ENCODE data around the gene UBR4.

UBR4 gene

DNA sequence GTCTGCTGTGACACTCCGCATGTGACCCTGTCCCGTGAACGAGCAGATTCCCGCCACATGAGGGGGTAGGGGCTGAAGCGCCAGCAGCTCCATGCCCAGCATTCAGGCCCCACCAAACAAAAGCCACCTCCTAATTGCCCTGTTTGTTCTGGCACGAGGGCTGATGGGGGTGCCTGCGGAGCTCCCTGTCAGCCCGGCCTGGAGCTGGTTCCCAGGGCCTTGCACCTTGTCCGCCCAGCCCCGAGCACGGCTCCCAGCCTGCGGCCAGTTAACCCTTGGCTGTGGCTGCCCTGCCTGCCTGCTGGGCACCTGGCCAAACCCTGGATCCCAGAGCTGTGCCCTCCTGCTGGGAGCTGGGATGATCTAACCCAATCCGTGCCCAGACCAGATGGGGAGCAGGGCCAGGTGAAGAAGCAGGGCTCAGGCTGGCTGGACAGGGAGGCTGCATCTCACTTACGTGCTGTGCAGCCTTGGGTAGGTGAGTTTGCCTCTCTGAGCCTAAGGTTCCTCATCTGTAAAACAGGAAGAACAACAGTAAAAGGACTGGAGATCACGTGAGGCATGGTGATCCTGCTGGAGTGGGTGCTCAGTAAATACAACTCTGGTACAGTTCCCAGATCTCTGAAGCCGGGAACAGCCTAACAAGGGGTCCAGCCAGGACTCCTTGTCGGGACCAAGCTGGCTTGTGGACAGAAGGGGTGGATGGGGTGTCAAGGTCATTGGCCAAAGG, 142.7 kb downstream of the UBR4 start:
- H3K4me3 Mint-ChIP-seq: no peak overlapping the region
- no peak for DNase-seq
- TF ChIP-seq, protein P1, sequence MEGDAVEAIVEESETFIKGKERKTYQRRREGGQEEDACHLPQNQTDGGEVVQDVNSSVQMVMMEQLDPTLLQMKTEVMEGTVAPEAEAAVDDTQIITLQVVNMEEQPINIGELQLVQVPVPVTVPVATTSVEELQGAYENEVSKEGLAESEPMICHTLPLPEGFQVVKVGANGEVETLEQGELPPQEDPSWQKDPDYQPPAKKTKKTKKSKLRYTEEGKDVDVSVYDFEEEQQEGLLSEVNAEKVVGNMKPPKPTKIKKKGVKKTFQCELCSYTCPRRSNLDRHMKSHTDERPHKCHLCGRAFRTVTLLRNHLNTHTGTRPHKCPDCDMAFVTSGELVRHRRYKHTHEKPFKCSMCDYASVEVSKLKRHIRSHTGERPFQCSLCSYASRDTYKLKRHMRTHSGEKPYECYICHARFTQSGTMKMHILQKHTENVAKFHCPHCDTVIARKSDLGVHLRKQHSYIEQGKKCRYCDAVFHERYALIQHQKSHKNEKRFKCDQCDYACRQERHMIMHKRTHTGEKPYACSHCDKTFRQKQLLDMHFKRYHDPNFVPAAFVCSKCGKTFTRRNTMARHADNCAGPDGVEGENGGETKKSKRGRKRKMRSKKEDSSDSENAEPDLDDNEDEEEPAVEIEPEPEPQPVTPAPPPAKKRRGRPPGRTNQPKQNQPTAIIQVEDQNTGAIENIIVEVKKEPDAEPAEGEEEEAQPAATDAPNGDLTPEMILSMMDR (IDR thresholded peaks at IDR 0.05): no peak
- peaks cover 4% of the 10 kb centered on the region for H3K9me3 Mint-ChIP-seq
- peaks cover 2% of the 10 kb centered on the region for H3K27me3 Mint-ChIP-seq (ENCODE audit: low read depth, poor library complexity)
- H3K36me3 Mint-ChIP-seq (ENCODE audit: low read depth): no peaks in the 10 kb centered on the region
- H3K4me1 Mint-ChIP-seq: peaks cover 44% of the 10 kb centered on the region
- H3K27ac Mint-ChIP-seq: no peak overlapping the region

DNA sequence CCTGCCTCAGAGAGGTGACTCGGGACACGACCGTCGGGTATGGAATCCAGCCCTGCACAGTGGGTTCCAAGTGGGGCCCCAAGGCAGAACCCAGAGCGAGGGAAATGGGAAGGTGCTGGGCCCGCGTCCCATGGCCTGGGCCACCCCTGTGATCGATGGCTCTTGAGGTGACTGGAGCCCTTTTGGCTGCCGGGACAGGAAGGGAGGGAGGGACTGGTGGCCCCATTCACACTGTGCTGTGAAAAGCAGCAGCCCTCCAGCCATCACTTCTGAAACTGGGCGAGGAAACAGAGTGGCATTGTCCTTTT, 143.2 kb downstream of the UBR4 start:
- TF ChIP-seq, protein P1 (IDR thresholded peaks at IDR 0.05): no peak
- H3K9me3 Mint-ChIP-seq: peaks cover 9% of the 10 kb centered on the region
- H3K4me3 Mint-ChIP-seq: no peak overlapping the region
- H3K4me1 Mint-ChIP-seq: peaks cover 42% of the 10 kb centered on the region
- DNase-seq: no peak
- peaks cover 2% of the 10 kb centered on the region for H3K27me3 Mint-ChIP-seq (ENCODE audit: low read depth, poor library complexity)
- no peaks in the 10 kb centered on the region for H3K36me3 Mint-ChIP-seq (ENCODE audit: low read depth)
- H3K27ac Mint-ChIP-seq: no peak overlapping the region

DNA sequence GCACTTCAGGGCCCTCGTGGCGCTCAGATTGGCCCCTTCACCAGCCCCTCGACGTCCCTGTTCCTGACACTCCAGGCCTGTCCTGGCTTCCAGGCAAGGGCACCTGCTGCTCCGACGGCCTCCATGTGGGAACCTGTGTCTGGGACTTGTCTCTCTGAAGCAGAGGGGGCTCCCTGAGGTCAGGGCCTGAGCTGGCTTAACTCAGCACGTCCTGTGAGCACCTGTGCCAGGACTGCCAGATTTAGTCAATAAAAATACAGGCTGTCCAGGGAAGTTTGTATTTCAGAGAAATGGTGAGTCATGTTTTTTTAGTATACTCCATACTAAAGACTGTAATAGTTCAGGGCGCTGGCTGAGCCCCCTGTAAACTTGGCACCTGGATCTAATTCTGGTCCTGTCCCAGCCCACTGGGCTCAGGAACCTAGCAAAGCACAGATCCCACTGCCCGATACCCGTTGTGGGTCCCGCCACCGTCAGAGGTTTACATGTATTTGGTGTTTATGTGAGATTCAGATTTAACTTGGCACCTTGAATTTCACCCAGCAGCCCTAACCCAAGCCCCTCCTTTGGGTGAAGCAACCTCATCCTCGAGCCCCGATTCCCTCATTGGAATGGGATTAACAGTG, 143.7 kb downstream of the UBR4 start:
- no peak overlapping the region for H3K27ac Mint-ChIP-seq
- peaks cover 12% of the 10 kb centered on the region for H3K9me3 Mint-ChIP-seq
- H3K27me3 Mint-ChIP-seq (ENCODE audit: low read depth, poor library complexity): peaks cover 2% of the 10 kb centered on the region
- DNase-seq: no peak
- H3K4me1 Mint-ChIP-seq: peaks cover 40% of the 10 kb centered on the region
- H3K4me3 Mint-ChIP-seq: no peak overlapping the region
- TF ChIP-seq, protein P1 (IDR thresholded peaks at IDR 0.05): no peak
- peaks cover 2% of the 10 kb centered on the region for H3K36me3 Mint-ChIP-seq (ENCODE audit: low read depth)

DNA sequence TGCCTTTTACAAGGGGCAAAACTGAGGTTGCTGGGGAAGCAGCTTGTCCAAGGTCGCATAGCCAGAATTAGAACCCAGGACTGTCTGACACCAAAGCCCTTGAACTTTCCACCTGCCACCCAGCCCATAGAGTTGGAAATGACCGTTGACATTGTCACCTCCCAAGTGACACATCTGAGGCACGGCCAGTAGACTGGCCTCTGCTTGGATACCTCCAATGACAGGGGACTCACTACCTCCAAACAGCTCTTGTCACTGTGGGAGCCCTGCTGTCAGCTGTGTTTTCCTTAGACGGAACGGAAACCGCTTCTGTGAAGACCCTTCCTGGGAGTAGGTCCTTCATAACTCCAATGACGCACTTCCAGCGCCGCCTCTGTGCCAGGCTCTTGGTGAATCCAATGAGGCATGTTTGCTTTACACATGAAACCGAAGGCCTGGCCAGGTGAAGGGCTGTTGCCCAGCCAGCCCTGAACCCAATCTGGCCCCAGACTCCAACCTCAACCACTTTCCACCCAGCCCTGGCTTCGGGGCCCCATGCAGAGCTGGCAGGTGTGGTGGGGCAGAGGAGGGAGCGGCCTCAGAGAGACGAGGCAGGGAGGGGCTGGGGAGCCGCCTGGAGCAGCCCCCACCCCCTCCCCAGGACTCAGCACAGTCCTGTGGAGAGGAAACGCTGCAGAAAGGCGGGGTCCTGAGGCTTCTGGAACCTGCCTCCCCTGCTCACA, 144.4 kb downstream of the UBR4 start:
- H3K36me3 Mint-ChIP-seq (ENCODE audit: low read depth): peaks cover 6% of the 10 kb centered on the region
- no peak for DNase-seq
- no peak overlapping the region for H3K4me3 Mint-ChIP-seq
- no peak overlapping the region for H3K27ac Mint-ChIP-seq
- peaks cover 18% of the 10 kb centered on the region for H3K9me3 Mint-ChIP-seq
- peaks cover 36% of the 10 kb centered on the region for H3K4me1 Mint-ChIP-seq
- TF ChIP-seq, protein P1 (IDR thresholded peaks at IDR 0.05): no peak
- H3K27me3 Mint-ChIP-seq (ENCODE audit: low read depth, poor library complexity): peaks cover 2% of the 10 kb centered on the region

DNA sequence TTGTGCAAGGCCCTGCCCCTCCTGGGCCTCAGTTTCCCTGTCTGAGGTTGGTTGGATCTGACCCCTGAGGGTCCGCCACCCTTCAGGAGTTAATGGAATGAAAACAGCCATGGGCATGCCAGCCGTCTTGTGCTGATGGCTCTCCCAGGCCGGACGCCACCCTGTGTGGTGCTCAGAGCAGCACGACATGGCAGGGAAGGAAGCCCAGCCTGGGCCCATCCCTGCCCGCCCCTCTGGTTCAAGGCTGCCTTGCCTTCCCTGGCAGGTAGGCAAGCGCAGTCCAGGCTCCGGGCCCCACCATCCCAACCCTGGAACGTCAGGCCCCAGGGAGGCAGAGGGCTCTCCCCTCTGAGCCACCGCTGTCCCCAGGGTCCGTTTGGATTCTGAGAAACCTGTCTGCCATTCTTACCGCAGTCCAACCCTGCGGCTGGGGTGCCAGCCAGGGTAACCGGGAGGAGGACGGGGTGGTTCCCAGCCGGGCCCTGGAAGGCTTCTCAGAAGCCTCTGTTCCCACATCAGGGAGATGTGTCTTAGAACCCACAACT, 145.1 kb downstream of the UBR4 start:
- Mint-ChIP-seq H3K36me3 (ENCODE audit: low read depth) (peaks cover 6% of the 10 kb centered on the region), H3K27me3 (ENCODE audit: low read depth, poor library complexity) (peaks cover 2% of the 10 kb centered on the region), H3K27ac (no peak overlapping the region), H3K4me1 (peaks cover 29% of the 10 kb centered on the region), H3K4me3 (no peak overlapping the region), H3K9me3 (peaks cover 18% of the 10 kb centered on the region)
- DNase-seq: no peak
- TF ChIP-seq, protein P1 (IDR thresholded peaks at IDR 0.05): no peak

Data from nephron progenitor cell (in vitro differentiated cells).